ENCODE measurements around the gene LYST. TPM values are rescaled to one million over a fixed set of nuclear protein-coding genes. Genes with fewer than 3 reads are reported as not detected.

The LYST gene
- total and polyA plus RNA-seq, 2 donors (not counting 3 experiments of a cell fraction or from before 2014, with no cell fraction given): 3.1 to 9.6 TPM

DNA sequence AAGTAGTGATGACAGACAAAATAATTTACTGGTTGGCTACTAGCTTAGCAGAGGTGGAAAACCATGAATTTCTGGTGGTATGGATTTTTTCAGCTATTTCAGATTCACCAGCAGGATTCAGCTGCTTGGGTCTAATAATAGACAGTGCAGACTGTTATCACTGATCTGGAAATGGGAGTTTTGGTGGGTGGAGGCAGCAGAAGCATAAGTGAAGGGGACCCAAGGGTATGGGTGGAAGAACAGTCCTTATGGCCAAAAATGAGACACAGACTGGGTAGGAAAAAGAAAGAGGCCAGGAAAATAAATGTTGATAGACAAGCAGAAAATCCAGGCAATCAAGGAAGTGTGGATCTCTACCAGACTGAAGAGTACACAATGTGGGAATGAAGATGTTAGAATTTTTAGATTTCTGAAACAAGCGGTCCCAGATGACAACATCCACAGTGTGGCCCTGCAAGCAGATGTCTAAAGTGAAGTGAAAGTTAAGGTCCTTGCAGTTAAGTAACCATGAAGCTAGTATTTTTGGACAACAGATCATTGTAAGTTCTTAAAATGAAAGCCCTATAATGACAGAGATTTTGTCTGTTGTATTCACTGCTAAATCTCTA is 24.7 kb downstream of the LYST start:
- no peak overlapping the region for H3K9ac ChIP-seq (replicated peaks; ENCODE audit: extremely low read depth, insufficient read depth, low read length)
- H3K27me3 ChIP-seq (ENCODE audit: control insufficient read depth in 2 of 2, insufficient read depth in 2 of 2, low read length in 2 of 2): no peaks in the 10 kb centered on the region
- H3K27ac ChIP-seq (ENCODE audit: insufficient read depth, low read depth, low read length): no peak overlapping the region
- no peaks in the 10 kb centered on the region for H3K79me2 ChIP-seq (ENCODE audit: control insufficient read depth, insufficient read depth, low read length)
- no peak for TF ChIP-seq MAX (IDR thresholded peaks at IDR 0.05; ENCODE audit: insufficient read depth, insufficient read length)
- no peak for TF ChIP-seq POLR2AphosphoS5 (IDR thresholded peaks at IDR 0.05; ENCODE audit: insufficient read depth, low read depth, low read length)
- no peak for TF ChIP-seq POLR2A (IDR thresholded peaks at IDR 0.05; ENCODE audit: low read depth, low read length)
- TF ChIP-seq EZH2 (IDR thresholded peaks at IDR 0.05; ENCODE audit: borderline replicate concordance, low read depth, low read length, severe bottlenecking): no peak
- TF ChIP-seq MYC (IDR thresholded peaks at IDR 0.05; ENCODE audit: low read depth, low read length): no peak
- TF ChIP-seq JUN (IDR thresholded peaks at IDR 0.05; ENCODE audit: borderline replicate concordance, insufficient read depth, insufficient read length, low read depth): no peak
- TF ChIP-seq GATA2 (IDR thresholded peaks at IDR 0.05; ENCODE audit: insufficient read depth, insufficient read length, low read depth, low read length): no peak
- TF ChIP-seq FOS (IDR thresholded peaks at IDR 0.05; ENCODE audit: borderline replicate concordance, insufficient read depth, low read length): no peak
- no TSS peak for BruUV-seq (replicated peaks)
- H3K9me1 ChIP-seq (replicated peaks; ENCODE audit: control insufficient read depth, extremely low read depth, insufficient read depth, low read length): no peaks in the 10 kb centered on the region
- DNase-seq (ENCODE audit: low read depth, low spot score) (no peak), FAIRE-seq (no peak)
- no peaks in the 10 kb centered on the region for H4K20me1 ChIP-seq (replicated peaks; ENCODE audit: control insufficient read depth, extremely low read depth, insufficient read depth, low read length)
- intact Hi-C loops (cut with micrococcal nuclease) (no loop called here), dilution Hi-C loops (cut with MboI; ENCODE audit: extremely low pct_ligation_motif_present, low sequenced_read_pairs) (no loop called here)
- H3K9me3 ChIP-seq (replicated peaks; ENCODE audit: control insufficient read depth, insufficient read depth, low read length): no peaks in the 10 kb centered on the region
- ChIA-PET CTCF (interaction anchor here (1.6 to 6.6 kb wide), 7 partner anchors 8 to 338 kb away, joined by 7 to 40 read pairs (median 13); partner anchors contain the start of genes B3GALNT2 and LYST), POLR2A (no interaction called here)
- H3K4me1 ChIP-seq (ENCODE audit: control insufficient read depth, extremely low read depth, insufficient read depth, low read length): no peaks in the 10 kb centered on the region
- no peaks in the 10 kb centered on the region for H3K36me3 ChIP-seq (ENCODE audit: control insufficient read depth in 2 of 2, extremely low read depth in 1 of 2, insufficient read depth in 2 of 2, low read length in 2 of 2)
- H2AFZ ChIP-seq (ENCODE audit: low read depth, low read length): no peak overlapping the region
- no peak overlapping the region for H3K4me3 ChIP-seq (replicated peaks in 1 of 3; ENCODE audit: insufficient read depth in 1 of 3, low read depth in 1 of 3, low read length in 3 of 3)
- no peak overlapping the region for H3K4me2 ChIP-seq (ENCODE audit: insufficient read depth, low read length)
